ENCODE measurements around the gene DDT.
"Not testable (repeated sequence)": the region's sequence is repeated elsewhere in the genome, so short reads cannot be mapped to it uniquely, and the experiment has no call there.

DNA sequence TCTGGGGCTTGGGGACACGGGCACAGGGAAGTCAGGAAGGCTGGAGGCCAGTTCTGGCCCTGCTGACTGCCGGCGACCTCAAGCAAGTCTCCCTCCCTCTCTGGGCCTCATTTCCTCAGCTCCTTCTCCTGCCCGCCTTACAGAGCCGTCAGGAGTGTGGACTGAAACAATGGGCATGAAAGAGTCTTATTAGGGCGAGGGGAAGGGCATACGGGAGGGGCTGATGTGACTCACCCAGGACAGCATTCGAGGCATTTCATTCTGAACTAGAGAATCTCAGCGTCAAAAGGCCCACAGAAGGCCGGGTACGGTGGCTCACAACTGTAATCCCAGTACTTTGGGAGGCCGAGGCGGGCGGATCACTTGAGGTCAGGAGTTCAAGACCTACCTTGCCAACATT, 34.1 kb downstream of the DDT start:
- not testable (repeated sequence) for TF ChIP-seq EZH2phosphoT487 (IDR thresholded peaks at IDR 0.05; ENCODE audit: borderline replicate concordance); CTCF (conservative IDR thresholded peaks at IDR 0.05; ENCODE audit: low read length)

All from Loucy (cell line).